IPS-20b (cell line): ENCODE data around the gene PPP1R3E.
A peak's percentile ranks its signal among the peaks of the same experiment; 100 is the strongest.
"Not testable (repeated sequence)": the region's sequence is repeated elsewhere in the genome, so short reads cannot be mapped to it uniquely, and the experiment has no call there.

Experiments
- H3K27ac ChIP-seq: one replicate; pipeline ENCODE4 v1.5.1; 2013; ENCODE audit warnings: low read length
- H3K27me3 ChIP-seq: 2 replicates; pipeline ENCODE4 v1.6.1; 2013; ENCODE audit warnings: mild to moderate bottlenecking, low read length, inconsistent platforms; ENCODE audit not compliant: insufficient read depth
- H3K36me3 ChIP-seq: 2 replicates; pipeline ENCODE4 v1.6.1; 2013; ENCODE audit warnings: low read depth, mild to moderate bottlenecking, inconsistent platforms, low read length, moderate library complexity; ENCODE audit not compliant: insufficient read depth
- H3K4me1 ChIP-seq: 2 replicates; pipeline ENCODE4 v1.6.1; 2013; ENCODE audit warnings: mild to moderate bottlenecking, control low read depth, inconsistent platforms, low read length, moderate library complexity; ENCODE audit not compliant: insufficient read depth
- H3K4me3 ChIP-seq: 2 replicates; pipeline ENCODE4 v1.5.1; 2013; ENCODE audit warnings: mild to moderate bottlenecking, low read length, inconsistent platforms
- H3K9ac ChIP-seq: 2 replicates; pipeline ENCODE4 v1.6.1; 2013; ENCODE audit warnings: low read depth, mild to moderate bottlenecking, inconsistent platforms, low read length, moderate library complexity
- H3K9me3 ChIP-seq: 2 replicates; pipeline ENCODE4 v1.6.1; 2013; ENCODE audit warnings: mild to moderate bottlenecking, low read depth, low read length, inconsistent platforms; ENCODE audit not compliant: insufficient read depth

PPP1R3E gene

DNA sequence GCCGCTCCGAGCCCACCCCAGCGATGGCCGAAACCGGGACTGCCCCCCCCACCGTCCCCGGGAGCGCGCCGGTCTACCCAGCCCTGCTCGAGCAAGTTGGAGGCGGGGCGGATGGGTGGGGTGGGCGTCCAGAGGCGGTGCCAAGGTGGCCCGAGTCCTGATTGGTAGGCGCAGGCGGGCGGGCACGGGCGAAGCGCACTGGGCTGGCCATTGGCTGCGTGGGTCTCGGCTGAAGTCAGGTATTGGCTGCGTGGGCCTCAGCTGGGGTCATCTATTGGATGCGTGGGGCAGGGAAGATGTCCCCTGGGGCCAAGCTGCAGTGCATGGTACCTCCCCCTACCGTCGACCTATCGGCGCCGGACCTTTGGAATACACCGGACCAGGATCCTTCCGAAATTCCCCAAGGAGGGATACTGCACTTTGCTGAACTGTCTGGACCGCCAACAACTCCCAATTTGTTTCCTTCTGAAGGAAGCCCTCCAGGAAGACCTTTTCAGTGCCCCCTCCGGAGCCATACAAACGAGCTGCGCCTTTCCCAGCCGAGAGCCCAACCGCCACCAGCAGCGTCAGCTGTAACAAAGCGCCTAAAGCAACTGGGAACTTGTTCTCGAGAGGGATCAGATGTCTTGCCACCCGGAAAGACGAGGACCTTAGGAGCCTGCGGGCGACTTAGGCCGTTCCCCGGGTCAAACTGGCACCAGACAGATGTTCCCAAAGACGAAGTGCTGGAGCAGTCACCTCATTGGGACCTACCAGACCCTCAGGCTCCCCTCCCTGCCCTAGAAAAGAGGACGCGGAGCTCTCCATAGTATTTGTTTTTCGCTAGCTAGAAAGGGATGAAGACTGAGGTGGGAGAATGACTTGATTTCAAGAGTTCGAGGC, 16.4 kb downstream of the PPP1R3E start, which contains the start of gene HOMEZ:
HOMEZ (minus strand) TSS at position 113 of the 882 bp plus-strand sequence. CDS start 180 bp downstream, outside the sequence.
- Histone ChIP-seq H3K4me3 (peak within 1 kb of the TSS; percentile 95), H3K9ac (peak within 1 kb of the TSS; percentile 84), H3K4me1 (peaks cover 3% of the 10 kb centered on the region; the same call in 1 of the 2 replicates), H3K27me3 (peaks cover 54% of the 10 kb centered on the region), H3K27ac (peak within 1 kb of the TSS; percentile 67), H3K9me3 (no peaks in the 10 kb centered on the region), H3K36me3 (no peaks in the 10 kb centered on the region)

DNA sequence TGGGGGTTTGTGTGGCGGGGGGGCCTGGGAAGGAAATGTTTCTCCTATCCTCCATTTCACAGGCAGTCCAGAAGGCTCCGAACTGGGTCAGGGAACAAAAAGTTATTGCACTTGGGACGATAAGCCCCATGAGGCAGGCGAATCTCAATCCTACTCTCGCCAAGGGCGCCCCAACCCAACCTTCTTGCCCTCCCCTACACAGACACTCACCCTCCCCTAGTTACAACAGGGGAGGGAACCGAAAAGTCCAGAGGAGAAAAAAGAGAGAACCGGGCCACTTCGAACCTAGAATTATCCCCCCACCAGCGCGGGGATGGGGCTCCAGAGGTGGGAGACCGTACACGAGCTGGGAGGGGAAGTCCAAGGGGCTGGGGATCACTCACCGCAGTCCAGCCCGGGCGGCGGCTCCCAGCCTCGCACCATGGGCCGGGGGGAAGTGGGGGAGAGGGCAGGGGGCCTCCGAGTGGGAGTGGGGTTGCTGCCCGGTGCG, 17.1 kb downstream of the PPP1R3E start:
- Histone ChIP-seq H3K27me3 (peaks cover 47% of the 10 kb centered on the region), H3K27ac (peak overlapping the region; percentile 67)

DNA sequence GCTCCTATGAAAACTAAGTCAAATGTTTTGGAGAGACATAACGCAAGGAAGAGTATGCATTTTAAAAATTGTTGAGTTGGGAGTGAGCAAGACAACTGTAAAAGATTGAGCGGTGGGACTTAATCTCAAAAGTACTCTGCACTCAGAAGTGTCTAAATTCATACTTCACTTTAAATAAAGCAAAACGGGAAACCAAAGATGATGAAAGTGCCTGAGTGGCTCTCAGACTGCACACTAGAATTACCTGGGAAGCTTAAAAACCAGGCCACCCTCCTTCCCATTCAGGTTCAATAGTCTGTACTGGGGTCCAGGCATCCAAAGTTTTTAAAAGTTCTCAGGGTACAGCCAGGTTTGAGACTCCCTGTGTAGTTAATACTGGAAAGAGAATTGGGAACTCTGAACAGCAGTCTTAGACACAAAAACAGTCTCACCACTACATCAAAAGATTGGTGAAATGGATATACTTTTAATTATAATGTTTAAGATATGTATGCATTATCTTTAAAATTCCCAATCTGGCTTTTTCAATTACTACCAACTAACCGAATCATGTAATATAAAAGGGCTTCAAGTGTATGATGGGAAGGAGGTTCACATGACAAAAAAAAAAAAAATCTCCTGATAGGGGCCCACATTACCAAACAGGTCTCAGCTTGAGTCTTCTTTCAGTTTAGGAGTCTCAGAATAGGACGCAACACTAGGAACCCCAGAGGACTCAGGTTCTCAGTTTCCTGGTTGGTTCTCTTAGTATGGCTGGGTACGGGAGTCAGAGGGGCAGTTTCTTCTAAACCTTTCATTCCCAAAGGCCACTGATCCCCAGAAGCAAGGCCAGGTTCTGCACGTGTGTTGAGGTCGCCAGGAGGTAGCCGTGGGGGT, 17.8 kb downstream of the PPP1R3E start:
- Histone ChIP-seq H3K27ac (peak overlapping the region; percentile 67), H3K9ac (peak overlapping the region; percentile 84; the same call in 1 of the 2 replicates)

More for the DNA sequence above, 17.1 kb downstream of the PPP1R3E start:
- no peaks in the 10 kb centered on the region for H3K36me3 ChIP-seq
- H3K9me3 ChIP-seq: no peaks in the 10 kb centered on the region
- H3K9ac ChIP-seq: peak overlapping the region; percentile 84; the same call in 1 of the 2 replicates
- H3K4me3 ChIP-seq: peak overlapping the region; percentile 95
- peaks cover 3% of the 10 kb centered on the region; the same call in 1 of the 2 replicates for H3K4me1 ChIP-seq

DNA sequence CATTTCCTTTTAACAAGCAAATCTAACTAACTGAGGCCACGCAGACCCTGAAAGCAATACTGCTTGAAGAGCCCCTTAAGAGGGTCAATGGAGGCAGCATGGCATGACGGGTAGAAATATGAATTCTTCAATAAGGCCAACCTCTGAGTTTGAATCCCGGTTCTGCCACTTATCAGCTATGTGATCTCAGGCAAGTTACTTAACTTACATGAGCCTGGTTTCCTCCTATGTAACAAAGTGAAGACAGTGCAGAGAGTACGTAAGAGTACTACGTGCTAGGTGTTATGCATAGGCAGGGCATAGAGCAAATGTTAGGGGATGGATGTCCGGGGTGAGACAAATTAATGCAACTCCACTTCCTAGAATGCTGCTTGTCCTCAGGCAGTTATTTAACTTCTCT, 21.4 kb downstream of the PPP1R3E start:
- Histone ChIP-seq H3K9me3 (no peaks in the 10 kb centered on the region), H3K27ac (no peak overlapping the region), H3K27me3 (peaks cover 15% of the 10 kb centered on the region; the same call in 1 of the 2 replicates), H3K36me3 (0 out of 2 replicates have a peak, but pooled peaks cover under 1% of the 10 kb centered on the region), H3K9ac (no peak overlapping the region), H3K4me3 (no peak overlapping the region), H3K4me1 (peaks cover 8% of the 10 kb centered on the region; the same call in 1 of the 2 replicates)

More for the DNA sequence above, 17.8 kb downstream of the PPP1R3E start:
- Histone ChIP-seq H3K27me3 (peaks cover 41% of the 10 kb centered on the region), H3K9me3 (no peaks in the 10 kb centered on the region), H3K36me3 (no peaks in the 10 kb centered on the region), H3K4me1 (peaks cover 7% of the 10 kb centered on the region; the same call in 1 of the 2 replicates), H3K4me3 (peak overlapping the region; percentile 95)

DNA sequence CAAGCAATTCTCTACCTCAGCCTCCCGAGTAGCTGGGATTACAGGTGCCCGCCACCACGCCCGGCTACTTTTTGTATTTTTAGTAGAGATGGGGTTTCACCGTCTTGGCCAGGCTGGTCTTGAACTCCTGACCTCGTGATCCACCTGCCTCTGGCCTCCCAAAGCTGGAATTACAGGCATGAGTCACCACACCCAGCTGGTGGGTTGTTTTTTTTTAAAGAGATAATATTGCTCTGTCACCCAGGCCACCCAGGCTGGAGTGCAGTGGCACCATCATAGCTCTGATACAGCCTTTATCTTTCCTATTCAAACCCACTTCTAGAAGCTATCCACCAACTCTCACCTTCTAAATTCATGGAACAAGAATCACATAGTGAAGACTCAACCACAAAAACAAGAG, 24.7 kb downstream of the PPP1R3E start:
- H3K36me3 ChIP-seq, H3K9ac ChIP-seq, H3K9me3 ChIP-seq, H3K27ac ChIP-seq, H3K4me1 ChIP-seq, H3K4me3 ChIP-seq: not testable (repeated sequence)
- H3K27me3 ChIP-seq: peaks cover 30% of the 10 kb centered on the region; the same call in 1 of the 2 replicates

DNA sequence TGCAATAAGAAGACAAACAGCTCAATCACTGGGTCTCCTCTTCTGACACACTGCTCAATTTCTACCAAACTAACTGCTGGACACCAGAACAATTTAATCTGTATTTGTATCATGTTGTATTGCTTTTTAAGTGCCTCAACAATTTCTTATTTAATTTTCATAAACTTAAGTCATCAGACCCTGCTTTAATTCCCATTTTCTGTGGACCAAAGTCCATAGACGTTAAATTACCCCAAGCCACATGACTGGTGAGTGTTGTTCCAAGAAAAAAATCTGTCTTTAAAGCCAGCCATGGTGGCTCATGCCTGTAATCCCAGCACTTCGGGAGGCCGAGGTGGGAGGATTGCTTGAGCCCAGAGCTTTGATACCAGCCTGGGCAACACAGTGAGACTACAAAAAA, 25.5 kb downstream of the PPP1R3E start:
- Histone ChIP-seq H3K9ac (no peak overlapping the region), H3K27me3 (peaks cover 36% of the 10 kb centered on the region; the same call in 1 of the 2 replicates), H3K36me3 (peaks cover 7% of the 10 kb centered on the region; the same call in 1 of the 2 replicates), H3K27ac (no peak overlapping the region), H3K9me3 (no peaks in the 10 kb centered on the region), H3K4me3 (no peak overlapping the region), H3K4me1 (peaks cover 8% of the 10 kb centered on the region; the same call in 1 of the 2 replicates)

DNA sequence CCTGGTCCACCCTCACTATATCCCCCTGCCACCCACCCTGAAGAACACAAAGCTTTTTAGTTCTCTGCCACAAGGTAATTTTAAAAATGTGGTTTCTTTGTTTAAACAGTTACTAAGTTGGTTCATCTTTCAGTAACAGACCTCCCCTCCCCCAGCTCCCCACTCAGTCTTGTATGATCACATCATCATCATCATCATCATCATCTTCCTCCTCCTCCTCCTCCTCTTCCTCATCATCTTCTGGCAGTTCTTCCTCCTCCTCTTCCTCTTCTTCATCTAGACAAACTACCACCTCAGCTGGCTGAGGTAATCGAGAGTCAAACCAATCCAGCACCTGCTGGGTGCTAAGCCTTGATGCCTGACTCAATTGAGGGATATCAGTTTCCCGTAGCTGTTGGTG, 27.2 kb downstream of the PPP1R3E start:
- H3K4me3 ChIP-seq: no peak overlapping the region
- H3K4me1 ChIP-seq: peaks cover 8% of the 10 kb centered on the region; the same call in 1 of the 2 replicates
- no peak overlapping the region for H3K27ac ChIP-seq
- no peaks in the 10 kb centered on the region for H3K9me3 ChIP-seq
- H3K36me3 ChIP-seq: peaks cover 7% of the 10 kb centered on the region; the same call in 1 of the 2 replicates
- peaks cover 47% of the 10 kb centered on the region for H3K27me3 ChIP-seq
- no peak overlapping the region for H3K9ac ChIP-seq

DNA sequence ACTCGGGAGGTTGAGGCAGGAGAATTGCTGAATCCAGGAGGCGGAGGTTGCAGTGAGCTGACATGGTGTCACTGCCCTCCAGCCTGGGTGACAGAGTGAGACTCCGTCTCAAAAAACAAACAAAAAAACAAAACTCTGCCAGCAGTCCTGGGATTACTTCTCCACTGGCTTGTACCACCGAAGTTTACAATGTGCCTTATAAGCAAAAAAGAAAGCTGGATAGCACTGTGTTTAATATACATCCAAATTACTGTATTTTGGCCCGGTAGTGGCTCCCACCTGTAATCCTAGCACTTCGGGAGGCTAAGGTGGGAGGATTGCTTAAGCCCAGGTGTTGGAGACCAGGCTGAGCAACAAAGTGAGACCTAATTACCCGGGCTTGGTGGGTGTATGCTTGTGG, 33.5 kb downstream of the PPP1R3E start:
- H3K27ac ChIP-seq: no peak overlapping the region
- H3K4me3 ChIP-seq: no peak overlapping the region
- no peaks in the 10 kb centered on the region for H3K9me3 ChIP-seq
- H3K9ac ChIP-seq: no peak overlapping the region
- H3K36me3 ChIP-seq: no peaks in the 10 kb centered on the region
- H3K4me1 ChIP-seq: no peaks in the 10 kb centered on the region
- peaks cover 61% of the 10 kb centered on the region for H3K27me3 ChIP-seq

DNA sequence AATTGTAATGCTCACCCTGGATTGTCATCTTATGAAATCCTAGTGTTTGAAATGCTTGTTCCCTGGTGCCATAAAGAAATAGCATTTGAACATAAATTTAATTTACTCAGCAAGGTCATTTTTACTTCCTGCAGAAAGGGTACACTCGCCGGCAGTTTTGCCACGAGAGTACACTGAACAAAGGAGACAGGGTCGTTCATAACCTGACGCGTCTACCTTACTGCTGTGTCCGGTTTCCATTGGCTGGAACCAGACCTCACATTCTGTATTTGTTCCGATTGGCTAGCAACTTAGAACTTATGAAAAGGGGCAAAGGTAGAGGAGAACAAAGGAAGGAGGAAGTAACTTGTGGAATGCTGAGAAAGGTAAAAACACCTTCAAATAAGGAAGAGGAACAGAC, 41.8 kb downstream of the PPP1R3E start:
- H3K36me3 ChIP-seq, H3K27me3 ChIP-seq, H3K4me1 ChIP-seq, H3K9me3 ChIP-seq, H3K4me3 ChIP-seq, H3K9ac ChIP-seq, H3K27ac ChIP-seq: not testable (repeated sequence)

DNA sequence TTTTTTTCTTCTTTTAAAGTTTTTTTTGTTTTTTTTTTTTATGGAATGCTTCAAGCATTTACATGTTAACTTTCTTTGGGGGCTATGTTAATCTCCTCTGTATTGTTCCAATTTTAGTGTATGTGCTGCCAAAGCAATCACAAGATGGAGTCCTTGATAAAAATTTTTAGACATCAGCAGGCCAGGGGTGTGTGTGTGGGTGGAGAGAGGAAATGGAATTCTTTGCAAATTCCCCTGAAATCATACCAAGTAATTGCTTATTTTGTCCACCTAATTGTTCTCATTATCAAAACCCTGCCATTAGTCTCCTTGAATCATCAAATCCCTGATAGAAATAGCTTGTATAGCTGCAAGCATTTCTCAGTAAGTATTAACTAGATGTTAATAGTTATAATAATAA, 43.2 kb downstream of the PPP1R3E start:
- Histone ChIP-seq H3K4me3 (no peak overlapping the region), H3K9ac (no peak overlapping the region), H3K9me3 (no peaks in the 10 kb centered on the region), H3K4me1 (no peaks in the 10 kb centered on the region), H3K36me3 (no peaks in the 10 kb centered on the region), H3K27me3 (no peaks in the 10 kb centered on the region; the same call in 1 of the 2 replicates), H3K27ac (no peak overlapping the region)

DNA sequence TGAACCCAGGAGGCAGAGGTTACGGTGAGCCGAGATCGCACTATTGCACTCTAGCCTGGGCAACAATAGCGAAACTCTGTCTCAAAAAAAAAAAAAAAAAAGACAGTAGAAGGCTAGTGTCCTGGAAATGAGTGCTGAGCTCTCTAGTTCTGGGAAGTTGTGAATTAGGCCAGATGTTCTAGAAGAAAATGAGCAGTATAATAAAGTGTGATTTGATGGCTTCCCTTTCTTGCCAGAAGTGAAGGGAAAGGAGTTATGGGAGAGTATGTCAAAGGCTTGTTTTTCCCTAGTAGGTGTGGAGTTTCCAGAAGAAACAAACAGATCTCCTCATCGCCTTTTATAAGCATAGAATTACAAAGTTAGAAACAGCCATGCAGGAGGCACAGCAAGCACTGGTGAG, 44.4 kb downstream of the PPP1R3E start:
- Histone ChIP-seq H3K27ac (no peak overlapping the region), H3K36me3 (no peaks in the 10 kb centered on the region), H3K9ac (no peak overlapping the region), H3K4me1 (peaks cover 5% of the 10 kb centered on the region), H3K9me3 (no peaks in the 10 kb centered on the region), H3K4me3 (no peak overlapping the region), H3K27me3 (no peaks in the 10 kb centered on the region; the same call in 1 of the 2 replicates)
